HG03095 (cell line): ENCODE data around the gene CLN3.
A peak's percentile ranks its signal among the peaks of the same experiment; 100 is the strongest.
"Not testable (repeated sequence)": the region's sequence is repeated elsewhere in the genome, so short reads cannot be mapped to it uniquely, and the experiment has no call there.

ENCODE experiments used
- ATAC-seq: cut with Tn5 transposase; IDR thresholded peaks from one replicate; pipeline ENCODE4 v1.9.1; 2021; ENCODE audit warnings: moderate library complexity; ENCODE audit not compliant: unreplicated experiment

CLN3 gene

GRCh38 chr16:28495098-28495793 lies 3.4 kb upstream of the CLN3 start:
- no peak for ATAC-seq

- ATAC-seq: peak; percentile 46
Observed at GRCh38 chr16:28494121-28494851, 2.4 kb upstream of the CLN3 start, which contains the start of gene APOBR. Gene APOBR, plus strand, starts transcription at chr16:28494643. Its CDS starts 39 bp downstream, at chr16:28494682.

- ATAC-seq: no peak
Observed at GRCh38 chr16:28492511-28492910, 637 bp upstream of the CLN3 start.

GRCh38 chr16:28491230-28491969 lies 474 bp downstream of the CLN3 start:
- ATAC-seq: peak; percentile 11

- ATAC-seq: no peak
Observed at GRCh38 chr16:28486266-28486665, 5.6 kb downstream of the CLN3 start.

GRCh38 chr16:28483361-28483760 lies 8.5 kb downstream of the CLN3 start:
- ATAC-seq: not testable (repeated sequence)

GRCh38 chr16:28482026-28482425 lies 9.8 kb downstream of the CLN3 start:
- ATAC-seq: no peak

GRCh38 chr16:28478506-28479180 lies 13.2 kb downstream of the CLN3 start:
- ATAC-seq: no peak

- no peak for ATAC-seq
Observed at GRCh38 chr16:28477311-28477920, 14.5 kb downstream of the CLN3 start.

GRCh38 chr16:28475221-28475620 lies 16.7 kb downstream of the CLN3 start:
- no peak for ATAC-seq

- ATAC-seq: no peak
Observed at GRCh38 chr16:28473714-28474265, 18.1 kb downstream of the CLN3 start.

GRCh38 chr16:28447081-28447480 lies 44.8 kb downstream of the CLN3 start:
- ATAC-seq: not testable (repeated sequence)

- ATAC-seq: not testable (repeated sequence)
Observed at GRCh38 chr16:28446388-28446787, 45.5 kb downstream of the CLN3 start.

- not testable (repeated sequence) for ATAC-seq
Observed at GRCh38 chr16:28443943-28444342, 47.9 kb downstream of the CLN3 start.

- not testable (repeated sequence) for ATAC-seq
Observed at GRCh38 chr16:28438899-28439298, 53.0 kb downstream of the CLN3 start.

- not testable (repeated sequence) for ATAC-seq
Observed at GRCh38 chr16:28435340-28435739, 56.5 kb downstream of the CLN3 start.
